Body of pancreas (tissue), 4 donors: ENCODE measurements around the gene ZNF394.

Source experiments
- POLR2A ChIP-seq, 3 donors: fragments of 450-650 bp; IDR thresholded peaks; one replicate each; pipeline ENCODE4 v1.6.1; 2016; ENCODE audit warnings: antibody characterized with exemption in 3 of 3, mild to moderate bottlenecking in 2 of 3
- TF ChIP-seq, protein P1 (sequence below), 7 experiments: fragments of 450-650 bp in 4 of 7; fragments of 200-600 bp in 3 of 7; sonication (generic) in 3 of 7; IDR thresholded peaks; one replicate each; pipeline ENCODE4 v1.5.1; 2016 to 2019; ENCODE audit warnings: antibody characterized with exemption in 7 of 7

DNA sequence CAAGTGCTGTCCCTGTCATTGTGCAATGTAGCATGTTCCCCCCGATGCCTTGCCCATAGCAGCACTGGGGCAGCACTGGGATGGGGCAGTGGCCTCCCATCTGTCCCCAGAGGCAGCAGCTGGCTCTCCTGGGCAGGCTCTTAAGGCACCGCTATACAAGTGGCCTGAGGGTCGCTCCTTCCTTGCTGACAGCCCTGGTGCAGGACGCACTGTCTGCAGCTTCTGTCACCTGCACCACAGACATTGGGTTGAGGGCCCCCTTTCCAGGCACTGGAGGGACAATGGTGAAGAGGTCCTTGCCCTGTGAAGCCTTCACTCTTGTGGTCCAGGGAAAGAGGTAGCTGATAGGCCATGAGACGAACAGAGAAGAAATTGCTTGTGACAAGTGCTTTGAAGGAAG is 50.8 kb downstream of the ZNF394 start:
- TF ChIP-seq, protein P1, sequence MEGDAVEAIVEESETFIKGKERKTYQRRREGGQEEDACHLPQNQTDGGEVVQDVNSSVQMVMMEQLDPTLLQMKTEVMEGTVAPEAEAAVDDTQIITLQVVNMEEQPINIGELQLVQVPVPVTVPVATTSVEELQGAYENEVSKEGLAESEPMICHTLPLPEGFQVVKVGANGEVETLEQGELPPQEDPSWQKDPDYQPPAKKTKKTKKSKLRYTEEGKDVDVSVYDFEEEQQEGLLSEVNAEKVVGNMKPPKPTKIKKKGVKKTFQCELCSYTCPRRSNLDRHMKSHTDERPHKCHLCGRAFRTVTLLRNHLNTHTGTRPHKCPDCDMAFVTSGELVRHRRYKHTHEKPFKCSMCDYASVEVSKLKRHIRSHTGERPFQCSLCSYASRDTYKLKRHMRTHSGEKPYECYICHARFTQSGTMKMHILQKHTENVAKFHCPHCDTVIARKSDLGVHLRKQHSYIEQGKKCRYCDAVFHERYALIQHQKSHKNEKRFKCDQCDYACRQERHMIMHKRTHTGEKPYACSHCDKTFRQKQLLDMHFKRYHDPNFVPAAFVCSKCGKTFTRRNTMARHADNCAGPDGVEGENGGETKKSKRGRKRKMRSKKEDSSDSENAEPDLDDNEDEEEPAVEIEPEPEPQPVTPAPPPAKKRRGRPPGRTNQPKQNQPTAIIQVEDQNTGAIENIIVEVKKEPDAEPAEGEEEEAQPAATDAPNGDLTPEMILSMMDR (IDR thresholded peaks at IDR 0.05): no peak
- no peak for TF ChIP-seq POLR2A (IDR thresholded peaks at IDR 0.05)
